ENCODE data around the gene HBS1L. TPM values are rescaled to one million over a fixed set of nuclear protein-coding genes. Genes with fewer than 3 reads are reported as not detected.

HBS1L gene
- total and polyA plus RNA-seq, 10 of the 15 experiments (the other 5 are each of a cell fraction or from before 2014, with no cell fraction given) = 58.7 to 142 (median 78.8) TPM

DNA sequence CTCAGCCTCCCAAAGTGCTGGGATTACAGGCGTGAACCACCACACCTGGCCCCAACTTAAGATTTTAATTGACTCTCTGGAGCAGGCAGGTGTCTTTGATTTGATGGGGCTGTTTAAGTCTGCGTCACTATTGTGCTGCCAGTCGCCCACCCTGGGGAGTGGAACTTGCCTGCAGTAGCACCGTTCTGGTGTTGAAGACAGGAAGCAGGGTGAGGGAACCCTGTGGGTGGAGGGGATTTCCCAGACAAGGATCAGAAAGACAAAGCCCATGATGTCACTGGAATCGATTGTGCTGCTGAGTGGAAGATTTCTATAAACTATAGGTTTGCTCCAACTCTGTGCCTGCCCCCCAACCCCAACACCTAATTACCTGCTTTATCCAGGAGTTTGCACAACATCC, 115.7 kb downstream of the HBS1L start (continued):
- TF ChIP-seq CEBPB (IDR thresholded peaks at IDR 0.05; ENCODE audit: borderline replicate concordance in 1 of 2, low read depth in 2 of 2, low read length in 2 of 2) (no peak), CREB1 (IDR thresholded peaks at IDR 0.05; ENCODE audit: low read depth) (0 out of 2 replicates have a peak, but pooled peaks have one; percentile 34), ZNF217 (IDR thresholded peaks at IDR 0.05) (no peak), MTA3 (IDR thresholded peaks at IDR 0.05; ENCODE audit: borderline replicate concordance, low read length) (no peak), RB1 (IDR thresholded peaks at IDR 0.05; ENCODE audit: borderline replicate concordance) (no peak), MXI1 (IDR thresholded peaks at IDR 0.05; ENCODE audit: low read depth, low read length) (no peak), SUZ12 (IDR thresholded peaks at IDR 0.05; ENCODE audit: unreplicated experiment) (no peak), HDGF (IDR thresholded peaks at IDR 0.05) (no peak)
- TF ChIP-seq, protein P1, sequence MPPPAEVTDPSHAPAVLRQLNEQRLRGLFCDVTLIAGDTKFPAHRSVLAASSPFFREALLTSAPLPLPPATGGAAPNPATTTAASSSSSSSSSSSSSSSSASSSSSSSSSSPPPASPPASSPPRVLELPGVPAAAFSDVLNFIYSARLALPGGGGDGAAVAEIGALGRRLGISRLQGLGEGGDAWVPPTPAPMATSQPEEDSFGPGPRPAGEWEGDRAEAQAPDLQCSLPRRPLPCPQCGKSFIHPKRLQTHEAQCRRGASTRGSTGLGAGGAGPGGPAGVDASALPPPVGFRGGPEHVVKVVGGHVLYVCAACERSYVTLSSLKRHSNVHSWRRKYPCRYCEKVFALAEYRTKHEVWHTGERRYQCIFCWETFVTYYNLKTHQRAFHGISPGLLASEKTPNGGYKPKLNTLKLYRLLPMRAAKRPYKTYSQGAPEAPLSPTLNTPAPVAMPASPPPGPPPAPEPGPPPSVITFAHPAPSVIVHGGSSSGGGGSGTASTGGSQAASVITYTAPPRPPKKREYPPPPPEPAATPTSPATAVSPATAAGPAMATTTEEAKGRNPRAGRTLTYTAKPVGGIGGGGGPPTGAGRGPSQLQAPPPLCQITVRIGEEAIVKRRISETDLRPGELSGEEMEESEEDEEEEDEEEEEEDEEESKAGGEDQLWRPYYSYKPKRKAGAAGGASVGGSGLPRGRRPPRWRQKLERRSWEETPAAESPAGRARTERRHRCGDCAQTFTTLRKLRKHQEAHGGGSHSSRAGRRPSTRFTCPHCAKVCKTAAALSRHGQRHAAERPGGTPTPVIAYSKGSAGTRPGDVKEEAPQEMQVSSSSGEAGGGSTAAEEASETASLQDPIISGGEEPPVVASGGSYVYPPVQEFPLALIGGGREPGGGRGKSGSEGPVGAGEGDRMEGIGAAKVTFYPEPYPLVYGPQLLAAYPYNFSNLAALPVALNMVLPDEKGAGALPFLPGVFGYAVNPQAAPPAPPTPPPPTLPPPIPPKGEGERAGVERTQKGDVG (CRISPR knock-in tag; IDR thresholded peaks at IDR 0.05) = no peak

DNA sequence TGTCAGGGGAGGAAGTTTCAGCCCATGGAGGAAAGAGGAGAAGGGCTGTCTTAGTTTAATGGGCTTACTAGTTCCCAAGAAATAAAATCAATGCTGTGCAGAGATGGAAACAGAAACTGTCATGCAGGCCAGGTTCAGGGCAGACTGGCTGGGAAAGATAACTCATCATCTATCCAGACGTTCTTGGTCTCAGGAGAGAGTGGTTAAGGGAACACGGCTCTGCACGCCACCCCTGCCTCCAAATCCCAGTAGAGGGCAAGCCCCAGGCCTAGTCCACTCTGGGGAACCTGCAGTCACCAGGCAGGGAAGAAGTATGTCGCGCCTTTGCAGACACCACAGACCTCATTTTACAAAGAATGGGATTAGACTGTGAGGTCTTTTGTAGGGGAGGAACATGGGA, 117.2 kb downstream of the HBS1L start:
- RAD21 ChIA-PET (ENCODE audit: unreplicated experiment) = interaction anchor here (0.6 kb wide), 1 partner anchor 825 kb away, joined by 3 read pairs; no protein-coding TSS in a partner anchor
- WGBS (ENCODE audit: insufficient coverage, insufficient replicate concordance, low lambda C conversion rate, missing lambda C conversion rate) = 58% methylated on average over 5 of the region's 5 CpGs
- Histone ChIP-seq H4K20me1 (ENCODE audit: control insufficient read depth, insufficient read depth) (no peaks in the 10 kb centered on the region), H3K4me2 (ENCODE audit: control insufficient read depth, insufficient read depth) (no peak overlapping the region), H3K36me3 (ENCODE audit: control insufficient read depth in 2 of 2, insufficient read depth in 2 of 2, low read length in 1 of 2) (no peaks in the 10 kb centered on the region), H3K4me1 (ENCODE audit: control insufficient read depth, insufficient read depth, low read length) (peaks cover 6% of the 10 kb centered on the region; the same call in 1 of the 2 replicates), H3K9ac (ENCODE audit: control insufficient read depth, insufficient read depth, low read length) (no peak overlapping the region), H3K4me3 (no peak overlapping the region), H3K9me3 (replicated peaks; ENCODE audit: control insufficient read depth, insufficient read depth, low read length) (no peaks in the 10 kb centered on the region), H3K27me3 (replicated peaks in 1 of 2; ENCODE audit: control insufficient read depth in 2 of 2, insufficient read depth in 2 of 2, low read length in 1 of 2) (no peaks in the 10 kb centered on the region), H3K79me2 (ENCODE audit: control insufficient read depth, insufficient read depth, low read length) (no peaks in the 10 kb centered on the region), H3K27ac (ENCODE audit: control insufficient read depth, insufficient read depth) (no peak overlapping the region), H2AFZ (ENCODE audit: control insufficient read depth, low read depth, low read length) (no peak overlapping the region)
- TF ChIP-seq IKZF1 (conservative IDR thresholded peaks at IDR 0.05) = no peak
- no TSS peak for BruUV-seq (replicated peaks)
- in situ Hi-C loops (cut with MboI) (no loop called here), intact Hi-C loops (cut with micrococcal nuclease; ENCODE audit: unreplicated experiment) (loop anchor here (5.0 kb wide), 1 partner anchor 295 kb away; no protein-coding TSS in a partner anchor)
- CTCF ChIA-PET = interaction anchor here (5.7 kb wide), 1 partner anchor 814 kb away, joined by 56 read pairs; no protein-coding TSS in a partner anchor
- POLR2A ChIA-PET = no interaction called here
- no peak for FAIRE-seq
- no peak for DNase-seq (ENCODE audit: low read depth, low spot score)
- no peak for ATAC-seq
- SMC1A ChIA-PET (ENCODE audit: uncharacterized antibody, unreplicated experiment) = no interaction called here

Data from GM12878 (cell line).